LHCN-M2 (cell line): ENCODE measurements around the gene RPS16. TPM values are rescaled to one million over a fixed set of nuclear protein-coding genes. Genes with fewer than 3 reads are reported as not detected.

Experiments
- DNase-seq: peaks from one replicate; pipeline ENCODE4 v3.0.0-alpha.2; 2012; ENCODE audit warnings: low read depth
- total RNA-seq: library from RNA; depleted of rRNA; stranded (reverse); fragments of >200 nt; gene quantifications from 2 replicates; pipeline ENCODE4 v1.2.3, GENCODE V29; 2014

RPS16 gene
- total RNA-seq, 1 experiment from 2014 or later, result 159 TPM

- no peak for DNase-seq
These were observed 13.5 kb upstream of the RPS16 start for GRCh38 chr19:39449116-39449797.

GRCh38 chr19:39448271-39448670 is 12.5 kb upstream of the RPS16 start:
- peak; percentile 56 for DNase-seq

- DNase-seq, result no peak
These were observed 10.8 kb upstream of the RPS16 start for GRCh38 chr19:39446365-39447084.

GRCh38 chr19:39445196-39446111 is 9.7 kb upstream of the RPS16 start, which contains the start of gene SUPT5H:
SUPT5H (plus strand) TSS chr19:39445582; CDS start chr19:39445891, 309 bp downstream.
- peak; percentile 95 for DNase-seq

- no peak for DNase-seq
These were observed 8.9 kb upstream of the RPS16 start for GRCh38 chr19:39444598-39445195.

GRCh38 chr19:39438270-39438934 is 2.7 kb upstream of the RPS16 start:
- no peak for DNase-seq

- no peak for DNase-seq
These were observed 584 bp upstream of the RPS16 start for GRCh38 chr19:39436350-39436716.

- DNase-seq, result no peak
These were observed 1.3 kb downstream of the RPS16 start for GRCh38 chr19:39434123-39435076.

GRCh38 chr19:39433480-39434079 is 2.2 kb downstream of the RPS16 start:
- DNase-seq, result no peak

GRCh38 chr19:39432677-39433025 is 3.1 kb downstream of the RPS16 start:
- no peak for DNase-seq

GRCh38 chr19:39430675-39431593 is 4.8 kb downstream of the RPS16 start:
- DNase-seq, result peak; percentile 59

GRCh38 chr19:39428283-39429112 is 7.3 kb downstream of the RPS16 start:
- DNase-seq, result peak; percentile 75

- no peak for DNase-seq
These were observed 8.0 kb downstream of the RPS16 start for GRCh38 chr19:39427707-39428106.

GRCh38 chr19:39426170-39426569 is 9.6 kb downstream of the RPS16 start:
- DNase-seq, result no peak

- no peak for DNase-seq
These were observed 10.0 kb downstream of the RPS16 start for GRCh38 chr19:39425744-39426143.

- DNase-seq, result no peak
These were observed 10.8 kb downstream of the RPS16 start for GRCh38 chr19:39424934-39425333.

GRCh38 chr19:39423258-39424086 is 12.3 kb downstream of the RPS16 start:
- DNase-seq, result no peak
